Measurements from ENCODE around the gene SHC4.
"Not testable (repeated sequence)": the region's sequence is repeated elsewhere in the genome, so short reads cannot be mapped to it uniquely, and the experiment has no call there.

Gene SHC4

GRCh38 chr15:48916721-48917120 is 47.0 kb downstream of the SHC4 start:
- DNase-seq = no peak

- DNase-seq = no peak
These were observed 47.9 kb downstream of the SHC4 start for GRCh38 chr15:48915861-48916260.

GRCh38 chr15:48914717-48915116 is 49.0 kb downstream of the SHC4 start:
- DNase-seq = no peak

GRCh38 chr15:48913141-48913540 is 50.6 kb downstream of the SHC4 start:
- DNase-seq = no peak

GRCh38 chr15:48910554-48910953 is 53.2 kb downstream of the SHC4 start:
- not testable (repeated sequence) for DNase-seq

- not testable (repeated sequence) for DNase-seq
These were observed 54.4 kb downstream of the SHC4 start for GRCh38 chr15:48909313-48909712.

GRCh38 chr15:48905847-48906246 is 57.9 kb downstream of the SHC4 start:
- DNase-seq = no peak

- DNase-seq = no peak
These were observed 58.5 kb downstream of the SHC4 start for GRCh38 chr15:48905216-48905615.

GRCh38 chr15:48904758-48905157 is 59.0 kb downstream of the SHC4 start:
- no peak for DNase-seq

- no peak for DNase-seq
These were observed 63.9 kb downstream of the SHC4 start for GRCh38 chr15:48899793-48900192.

GRCh38 chr15:48898446-48898845 is 65.3 kb downstream of the SHC4 start:
- DNase-seq = no peak

- DNase-seq = no peak
These were observed 65.7 kb downstream of the SHC4 start for GRCh38 chr15:48898032-48898431.

- no peak for DNase-seq
These were observed 66.6 kb downstream of the SHC4 start for GRCh38 chr15:48896869-48897814.

- DNase-seq = no peak
These were observed 70.4 kb downstream of the SHC4 start for GRCh38 chr15:48893311-48893710.

- no peak for DNase-seq
These were observed 72.4 kb downstream of the SHC4 start for GRCh38 chr15:48891232-48891765.

GRCh38 chr15:48890375-48890972 is 73.2 kb downstream of the SHC4 start:
- no peak for DNase-seq

- no peak for DNase-seq
These were observed 73.8 kb downstream of the SHC4 start for GRCh38 chr15:48889925-48890324.

- no peak for DNase-seq
These were observed 74.9 kb downstream of the SHC4 start for GRCh38 chr15:48888836-48889235.

- no peak for DNase-seq
These were observed 75.5 kb downstream of the SHC4 start for GRCh38 chr15:48888191-48888590.

- no peak for DNase-seq
These were observed 76.6 kb downstream of the SHC4 start for GRCh38 chr15:48887144-48887543.

GRCh38 chr15:48883699-48884098 is 80.0 kb downstream of the SHC4 start:
- DNase-seq = no peak

GRCh38 chr15:48880070-48880634 is 83.6 kb downstream of the SHC4 start:
- no peak for DNase-seq
